ENCODE results near the gene CAV1. TPM values are rescaled to one million over a fixed set of nuclear protein-coding genes. Genes with fewer than 3 reads are reported as not detected.

The CAV1 gene
- total RNA-seq, 2 experiments from 2014 or later = 0.87 TPM; not detected in 1

DNA sequence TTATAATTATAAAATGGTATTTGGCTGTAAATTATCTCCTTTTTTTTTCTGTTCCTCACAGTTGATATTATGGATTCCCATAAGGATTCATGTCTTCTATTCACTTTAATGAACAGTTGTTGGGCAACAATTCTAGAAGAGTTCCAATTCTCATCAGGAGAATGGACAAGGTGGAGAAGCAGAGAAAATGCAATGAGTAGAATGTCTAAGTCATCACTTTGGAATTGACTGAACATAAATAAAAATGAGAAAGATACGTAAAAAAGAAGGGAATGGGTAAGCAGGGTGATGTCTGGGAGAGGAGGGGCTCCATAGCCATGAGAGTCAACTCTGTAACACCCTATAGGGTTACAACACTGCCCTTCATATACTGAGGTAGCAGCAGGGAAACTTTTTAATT is 27.1 kb upstream of the CAV1 start:
- Mint-ChIP-seq H3K27ac (no peak overlapping the region), H3K36me3 (peaks cover 2% of the 10 kb centered on the region), H3K27me3 (peaks cover 56% of the 10 kb centered on the region), H3K9me3 (ENCODE audit: low read depth) (no peaks in the 10 kb centered on the region), H3K4me3 (no peak overlapping the region), H3K4me1 (peaks cover 10% of the 10 kb centered on the region)
- no peak for DNase-seq
- ATAC-seq = no peak
- CTCF ChIA-PET = interaction anchor here (1.3 kb wide), 1 partner anchor 239 kb away, joined by 3 read pairs; no protein-coding TSS in a partner anchor

DNA sequence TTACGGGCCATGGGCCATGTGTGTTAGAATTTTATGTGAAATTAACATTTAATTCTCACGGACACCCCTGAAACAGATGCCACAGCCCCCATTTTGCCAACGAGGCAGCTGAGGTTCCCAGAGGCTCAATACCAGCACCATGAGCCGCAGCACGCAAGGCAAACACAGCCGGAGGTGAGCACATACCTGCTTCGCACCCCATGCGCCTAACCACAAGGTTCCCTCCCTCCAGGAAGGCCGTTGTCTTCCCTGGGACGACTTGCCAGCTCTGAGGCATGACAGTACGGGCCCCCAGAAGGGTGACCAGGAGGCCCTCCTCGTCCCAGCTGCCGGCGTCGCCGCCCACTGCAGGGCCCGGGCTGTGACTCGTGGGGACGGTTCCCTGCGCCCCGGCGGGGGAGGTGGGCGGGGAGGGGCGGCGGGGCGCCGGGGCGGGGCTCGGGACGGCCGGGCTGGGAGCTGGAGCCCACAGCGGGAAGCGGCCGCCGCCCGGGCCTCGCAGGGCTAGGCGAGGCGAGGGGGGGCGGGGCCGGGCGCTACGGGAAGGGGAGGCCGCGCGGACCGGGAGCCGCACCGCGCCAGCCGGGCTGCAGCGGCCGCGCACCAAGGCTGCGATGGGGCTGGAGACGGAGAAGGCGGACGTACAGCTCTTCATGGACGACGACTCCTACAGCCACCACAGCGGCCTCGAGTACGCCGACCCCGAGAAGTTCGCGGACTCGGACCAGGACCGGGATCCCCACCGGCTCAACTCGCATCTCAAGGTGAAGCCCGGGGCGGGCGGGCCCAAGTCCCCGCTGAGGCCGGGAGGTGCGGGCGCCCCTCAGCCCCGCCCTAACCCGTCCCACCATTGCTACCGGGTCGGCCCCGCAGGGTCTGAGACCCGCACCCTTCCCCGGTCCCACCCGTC is 25.4 kb upstream of the CAV1 start, which contains the start of gene CAV2:
TSS of gene CAV2 (plus strand) at position 571 of the 910 bp plus-strand sequence. CDS start at position 615, 44 bp downstream.
- CTCF ChIA-PET = interaction anchor here (1.1 kb wide), 1 partner anchor 27 kb away, joined by 4 read pairs; no protein-coding TSS in a partner anchor
- peaks cover 10% of the 10 kb centered on the region for H3K4me1 Mint-ChIP-seq
- DNase-seq = no peak

DNA sequence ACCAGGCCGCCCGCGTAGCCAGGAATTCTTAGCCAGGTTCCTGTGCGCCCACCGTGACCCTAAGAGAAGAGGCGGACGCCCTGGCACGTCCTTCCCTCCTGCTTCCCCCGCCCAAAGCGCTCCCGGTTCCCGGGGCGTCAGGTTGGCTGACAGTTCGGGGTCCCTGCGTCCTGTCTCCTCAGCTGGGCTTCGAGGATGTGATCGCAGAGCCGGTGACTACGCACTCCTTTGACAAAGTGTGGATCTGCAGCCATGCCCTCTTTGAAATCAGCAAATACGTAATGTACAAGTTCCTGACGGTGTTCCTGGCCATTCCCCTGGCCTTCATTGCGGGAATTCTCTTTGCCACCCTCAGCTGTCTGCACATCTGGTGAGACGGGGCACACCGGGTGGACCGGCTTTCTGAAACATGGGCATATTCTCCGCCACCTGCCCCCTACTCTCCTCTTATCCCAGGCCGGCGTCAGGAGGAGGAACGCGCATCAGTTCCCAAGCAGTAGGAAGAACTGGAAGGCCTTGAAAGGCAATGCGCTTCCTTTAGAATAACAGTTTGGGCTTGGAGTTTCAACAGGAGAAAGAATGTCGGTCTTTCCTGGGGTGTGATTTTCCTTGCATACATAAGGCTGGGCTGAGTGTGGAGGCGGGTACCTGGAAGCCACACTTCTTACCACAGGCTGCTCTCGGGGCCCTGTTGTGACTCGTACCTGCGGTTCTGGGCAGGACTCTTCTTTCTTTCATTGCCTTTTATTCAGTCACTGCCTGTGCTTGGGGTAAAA is 24.6 kb upstream of the CAV1 start:
- H3K9me3 Mint-ChIP-seq (ENCODE audit: low read depth) = no peaks in the 10 kb centered on the region
- CTCF ChIA-PET = no interaction called here
- peak overlapping the region; percentile 47 for H3K4me3 Mint-ChIP-seq
- H3K36me3 Mint-ChIP-seq = peaks cover 2% of the 10 kb centered on the region
- no peak overlapping the region for H3K27ac Mint-ChIP-seq
- peak; percentile 79 for ATAC-seq
- H3K27me3 Mint-ChIP-seq = peaks cover 61% of the 10 kb centered on the region
- H3K4me1 Mint-ChIP-seq = peaks cover 10% of the 10 kb centered on the region
- peak; percentile 72 for DNase-seq

More for the DNA sequence above, 25.4 kb upstream of the CAV1 start, which contains the start of gene CAV2:
- peak; percentile 67 for ATAC-seq
- peaks cover 57% of the 10 kb centered on the region for H3K27me3 Mint-ChIP-seq
- peak within 1 kb of the TSS; percentile 47 for H3K4me3 Mint-ChIP-seq
- H3K27ac Mint-ChIP-seq = no peak within 1 kb of the TSS
- H3K9me3 Mint-ChIP-seq (ENCODE audit: low read depth) = no peaks in the 10 kb centered on the region
- peaks cover 2% of the 10 kb centered on the region for H3K36me3 Mint-ChIP-seq

DNA sequence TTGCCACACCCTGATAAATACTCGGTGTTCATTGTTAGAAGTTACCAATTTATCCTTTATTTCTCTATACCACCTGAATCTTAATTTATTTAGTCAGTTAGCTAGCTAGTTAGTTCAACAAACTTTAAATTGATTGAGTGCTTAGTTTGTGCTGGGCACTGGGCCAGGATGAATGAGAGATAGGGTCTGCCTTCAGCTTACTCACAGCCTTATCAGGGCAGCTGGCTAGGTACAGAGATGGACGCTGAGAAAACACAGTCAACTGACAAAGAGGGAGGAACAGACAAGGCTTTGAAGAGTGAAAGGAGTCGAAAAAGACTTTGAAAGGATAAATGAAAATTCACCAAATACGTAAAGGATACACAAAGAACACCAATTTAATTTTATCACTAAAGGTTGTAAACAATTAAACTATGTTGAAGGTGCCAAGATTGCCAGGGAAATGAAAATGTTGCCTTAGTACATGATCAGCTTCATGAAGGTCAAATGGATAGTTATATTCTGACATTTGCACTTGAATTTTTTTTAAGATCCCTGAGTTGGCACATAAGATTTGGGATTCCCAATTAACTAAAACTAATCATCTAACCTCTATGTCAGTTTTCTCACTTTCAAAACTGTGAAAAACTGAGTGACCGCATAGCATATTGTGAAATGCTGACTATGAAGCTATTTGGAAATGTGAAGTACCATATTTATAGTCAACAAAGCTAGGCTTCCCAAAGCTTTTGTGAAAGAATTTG is 23.2 kb upstream of the CAV1 start:
- peaks cover 65% of the 10 kb centered on the region for H3K27me3 Mint-ChIP-seq
- CTCF ChIA-PET = interaction anchor here (1.0 to 1.5 kb wide), 3 partner anchors 24 to 160 kb away, joined by 3 to 7 read pairs (median 3); no protein-coding TSS in a partner anchor
- peaks cover 2% of the 10 kb centered on the region for H3K36me3 Mint-ChIP-seq
- no peak overlapping the region for H3K27ac Mint-ChIP-seq
- ATAC-seq (no peak), DNase-seq (no peak)
- H3K4me3 Mint-ChIP-seq = no peak overlapping the region
- no peaks in the 10 kb centered on the region for H3K9me3 Mint-ChIP-seq (ENCODE audit: low read depth)
- peaks cover 10% of the 10 kb centered on the region for H3K4me1 Mint-ChIP-seq

DNA sequence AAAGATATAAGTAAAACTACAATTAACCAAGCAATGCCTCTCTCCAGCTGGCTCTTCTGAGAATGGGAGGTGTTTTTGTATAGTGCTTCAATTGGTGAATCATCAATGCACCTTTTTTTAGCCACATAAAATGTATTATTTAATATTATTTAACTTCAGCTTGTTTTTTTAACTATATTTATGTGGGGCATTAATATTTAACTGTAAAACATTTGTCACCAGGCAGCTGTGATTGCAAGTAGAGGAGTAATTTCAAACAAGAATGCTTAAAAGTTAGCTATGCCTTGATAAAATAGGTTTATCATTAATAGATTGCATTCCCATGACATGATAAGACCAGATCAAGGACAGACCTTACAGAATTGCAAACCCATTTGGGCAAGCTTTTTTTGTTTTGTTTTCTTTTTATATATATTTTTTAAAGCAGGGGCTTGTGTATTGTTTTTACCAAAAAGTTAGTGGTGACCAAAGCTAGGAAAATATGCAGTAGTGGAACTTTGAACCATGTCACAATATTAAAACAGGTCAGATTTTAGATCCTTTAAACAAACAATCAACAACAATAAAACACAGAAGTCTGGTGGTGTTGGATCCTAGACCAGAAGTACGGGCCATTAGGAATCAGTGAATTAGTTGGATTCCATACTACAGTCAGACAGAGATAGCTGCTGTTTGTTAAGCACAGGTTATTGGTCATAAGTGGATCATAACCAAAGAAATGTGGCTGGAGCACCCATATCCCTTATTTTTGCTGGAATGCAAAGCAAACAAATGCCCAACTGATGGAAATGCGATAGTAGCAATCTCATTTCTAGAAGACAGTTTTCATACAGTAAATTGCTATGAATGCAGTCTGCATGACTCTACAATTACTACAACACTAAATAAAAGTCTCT is 22.4 kb upstream of the CAV1 start:
- DNase-seq = no peak
- Mint-ChIP-seq H3K4me1 (peaks cover 10% of the 10 kb centered on the region), H3K27me3 (peaks cover 59% of the 10 kb centered on the region), H3K36me3 (peaks cover 2% of the 10 kb centered on the region), H3K27ac (no peak overlapping the region), H3K4me3 (no peak overlapping the region), H3K9me3 (ENCODE audit: low read depth) (no peaks in the 10 kb centered on the region)
- CTCF ChIA-PET = interaction anchor here (1.0 to 1.5 kb wide), 3 partner anchors 23 to 161 kb away, joined by 3 to 7 read pairs (median 3); no protein-coding TSS in a partner anchor
- ATAC-seq = no peak

DNA sequence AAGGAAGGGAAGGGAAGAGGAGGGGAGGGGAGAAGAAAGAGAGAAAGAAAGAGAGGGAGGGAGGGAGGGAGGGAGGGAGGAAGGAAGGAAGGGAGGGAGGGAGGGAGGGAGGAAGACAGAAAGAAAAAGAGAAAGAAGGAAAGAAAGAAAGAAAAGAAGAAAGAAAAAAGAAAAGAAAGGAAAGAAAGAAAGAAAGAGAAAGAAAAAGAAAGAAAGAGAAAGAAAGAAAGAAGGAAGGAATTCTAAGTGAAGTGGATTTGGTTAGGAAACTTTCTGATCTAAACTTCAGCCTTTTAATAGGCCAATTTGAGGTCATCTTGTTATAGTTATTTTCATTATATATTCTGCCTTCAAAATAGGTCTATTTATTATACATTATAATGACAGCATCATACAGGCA is 21.0 kb upstream of the CAV1 start:
- ATAC-seq (no peak), DNase-seq (no peak)
- peaks cover 2% of the 10 kb centered on the region for H3K36me3 Mint-ChIP-seq
- no peaks in the 10 kb centered on the region for H3K9me3 Mint-ChIP-seq (ENCODE audit: low read depth)
- no peak overlapping the region for H3K4me3 Mint-ChIP-seq
- H3K4me1 Mint-ChIP-seq = peaks cover 10% of the 10 kb centered on the region
- CTCF ChIA-PET = no interaction called here
- no peak overlapping the region for H3K27ac Mint-ChIP-seq
- H3K27me3 Mint-ChIP-seq = peaks cover 47% of the 10 kb centered on the region

DNA sequence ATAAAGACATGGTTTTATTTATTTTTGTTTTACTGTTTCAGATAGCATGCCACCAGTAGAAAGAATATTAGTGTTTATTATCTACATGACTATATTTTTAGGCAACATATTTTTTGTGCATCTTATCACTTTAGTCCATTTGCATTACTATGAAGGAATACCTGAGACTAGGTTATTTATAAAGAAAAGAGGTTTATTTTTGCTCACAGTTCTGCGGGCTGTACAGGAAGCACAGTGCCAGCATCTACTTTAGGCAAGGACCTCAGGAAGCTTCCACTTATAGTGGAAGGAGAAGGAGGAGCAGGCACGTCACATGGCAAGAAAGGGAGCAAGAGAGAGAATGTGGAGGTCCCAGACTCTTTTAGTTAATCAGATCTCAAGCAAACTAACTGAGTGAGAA is 19.6 kb upstream of the CAV1 start:
- H3K27me3 Mint-ChIP-seq = peaks cover 48% of the 10 kb centered on the region
- CTCF ChIA-PET = interaction anchor here (1.2 kb wide), 1 partner anchor 21 kb away, joined by 4 read pairs; no protein-coding TSS in a partner anchor
- peaks cover 7% of the 10 kb centered on the region for H3K4me1 Mint-ChIP-seq
- H3K9me3 Mint-ChIP-seq (ENCODE audit: low read depth) = no peaks in the 10 kb centered on the region
- no peak overlapping the region for H3K27ac Mint-ChIP-seq
- H3K36me3 Mint-ChIP-seq = peaks cover 2% of the 10 kb centered on the region
- DNase-seq (no peak), ATAC-seq (no peak)
- no peak overlapping the region for H3K4me3 Mint-ChIP-seq

DNA sequence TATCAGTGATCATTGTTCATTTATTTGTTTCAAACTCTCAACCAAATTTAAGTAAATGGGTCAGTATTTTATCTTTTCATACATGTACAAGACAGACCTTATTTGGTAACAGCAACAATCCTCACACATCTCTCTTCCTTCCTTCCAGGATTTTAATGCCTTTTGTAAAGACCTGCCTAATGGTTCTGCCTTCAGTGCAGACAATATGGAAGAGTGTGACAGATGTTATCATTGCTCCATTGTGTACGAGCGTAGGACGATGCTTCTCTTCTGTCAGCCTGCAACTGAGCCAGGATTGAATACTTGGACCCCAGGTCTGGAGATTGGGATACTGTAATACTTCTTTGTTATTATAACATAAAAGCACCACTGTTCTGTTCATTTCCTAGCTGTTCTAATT is 19.0 kb upstream of the CAV1 start:
- ATAC-seq = no peak
- peaks cover 43% of the 10 kb centered on the region for H3K27me3 Mint-ChIP-seq
- H3K36me3 Mint-ChIP-seq = no peaks in the 10 kb centered on the region
- H3K4me1 Mint-ChIP-seq = peaks cover 1% of the 10 kb centered on the region
- CTCF ChIA-PET = no interaction called here
- no peak for DNase-seq
- H3K9me3 Mint-ChIP-seq (ENCODE audit: low read depth) = no peaks in the 10 kb centered on the region
- H3K27ac Mint-ChIP-seq = no peak overlapping the region
- H3K4me3 Mint-ChIP-seq = no peak overlapping the region

DNA sequence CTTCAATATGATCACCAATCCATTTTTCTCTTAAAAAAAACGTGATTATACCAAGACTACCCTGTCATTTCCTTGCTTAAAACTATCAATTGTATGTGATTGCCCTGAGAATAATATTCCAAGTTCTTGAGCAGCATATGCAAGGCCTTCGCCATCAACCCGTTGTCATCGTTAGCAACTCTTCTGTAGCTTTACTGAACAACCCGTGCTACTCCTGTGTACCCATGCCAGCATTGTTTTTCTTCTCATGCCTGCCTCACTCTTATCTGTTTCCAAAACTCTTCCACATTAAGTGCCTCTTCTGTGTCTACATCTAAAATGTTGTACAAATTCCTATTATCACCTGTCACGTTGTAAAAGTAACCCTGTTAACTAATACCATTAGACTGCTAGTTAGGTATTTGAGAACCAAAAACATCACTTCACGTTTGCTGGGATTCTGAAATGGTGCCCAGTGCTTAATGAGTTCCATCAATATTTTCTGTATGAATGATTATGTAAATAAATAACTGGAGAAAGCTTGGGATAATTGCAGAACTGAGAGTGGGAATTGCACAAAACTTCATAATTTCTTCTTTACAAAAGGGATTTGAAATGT is 14.8 kb upstream of the CAV1 start:
- Mint-ChIP-seq H3K4me3 (no peak overlapping the region), H3K27ac (no peak overlapping the region), H3K36me3 (no peaks in the 10 kb centered on the region), H3K9me3 (ENCODE audit: low read depth) (no peaks in the 10 kb centered on the region), H3K27me3 (peaks cover 30% of the 10 kb centered on the region), H3K4me1 (peaks cover 19% of the 10 kb centered on the region)
- DNase-seq (no peak), ATAC-seq (no peak)
- CTCF ChIA-PET = interaction anchor here (3.4 kb wide), 1 partner anchor 16 kb away, joined by 25 read pairs; the partner anchor contains the start of gene CAV1

DNA sequence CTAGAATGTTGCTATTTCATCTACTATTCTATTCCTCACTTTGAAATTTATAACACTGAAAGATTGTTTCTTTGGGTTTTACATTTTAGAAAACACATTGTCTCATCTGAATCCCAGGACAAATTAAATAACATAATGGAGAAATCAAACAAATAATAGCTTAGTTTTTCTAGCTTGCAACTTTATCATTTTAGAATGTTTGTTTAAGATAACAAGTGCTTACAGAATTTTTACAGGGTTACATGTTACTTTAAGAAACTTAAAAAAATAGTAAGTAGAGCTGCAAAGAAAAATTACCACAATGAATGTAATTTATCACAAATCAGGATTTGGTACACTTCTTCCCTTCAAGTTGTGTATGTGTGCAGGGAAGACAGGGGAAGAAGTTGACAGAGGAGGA is 14.0 kb upstream of the CAV1 start:
- no peak for DNase-seq
- Mint-ChIP-seq H3K27ac (peak overlapping the region; percentile 45), H3K4me3 (no peak overlapping the region), H3K4me1 (peaks cover 19% of the 10 kb centered on the region), H3K27me3 (peaks cover 30% of the 10 kb centered on the region), H3K36me3 (no peaks in the 10 kb centered on the region), H3K9me3 (ENCODE audit: low read depth) (no peaks in the 10 kb centered on the region)
- CTCF ChIA-PET = interaction anchor here (0.5 to 3.4 kb wide), 2 partner anchors 15 to 1583 kb away, joined by 3 to 25 read pairs; partner anchors contain the start of gene CAV1
- ATAC-seq = no peak

DNA sequence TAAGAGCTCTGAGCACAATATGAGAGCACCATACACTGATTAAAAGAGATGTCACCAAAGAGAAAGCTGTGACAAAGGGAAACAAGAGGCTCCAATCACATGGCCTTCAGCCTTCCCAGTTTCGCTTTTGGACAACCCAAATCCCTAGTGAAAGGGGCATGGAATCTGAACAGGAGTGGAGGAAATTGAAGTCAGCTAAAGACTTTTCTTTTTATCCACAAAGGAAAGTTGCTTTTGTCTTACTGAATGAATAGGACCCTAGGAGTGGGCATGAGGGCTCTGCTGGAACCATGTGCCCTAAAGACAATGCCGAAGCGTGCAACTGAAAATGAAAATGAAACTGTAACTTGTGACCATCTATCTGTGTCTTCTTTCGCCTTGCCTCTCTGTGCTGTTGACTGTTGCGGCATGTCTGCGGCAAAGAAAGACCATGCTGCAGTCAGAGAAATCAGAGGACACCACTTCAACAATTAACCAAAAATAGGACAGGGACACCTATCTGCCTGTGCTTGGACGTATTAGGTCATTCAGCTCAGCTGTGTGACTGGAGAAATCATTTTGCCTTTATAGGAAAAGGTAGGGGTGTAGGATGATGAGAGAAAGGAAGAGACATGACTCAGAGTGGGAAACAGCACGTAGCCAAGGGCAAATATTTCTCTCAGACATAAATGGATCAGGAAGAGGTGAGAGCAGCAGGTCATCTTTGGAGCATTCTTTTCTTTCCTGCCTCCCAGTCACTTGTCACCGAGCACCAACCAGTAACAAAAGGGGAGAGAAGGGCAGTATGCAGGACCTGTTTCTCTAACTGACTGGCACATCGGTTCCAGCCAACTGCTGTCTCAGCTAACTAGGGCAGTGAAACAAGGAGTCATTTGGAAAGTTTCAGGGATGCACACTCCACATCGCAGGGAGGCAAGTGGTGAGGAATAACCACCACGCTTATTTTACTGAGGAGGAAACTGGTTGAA is 13.0 kb upstream of the CAV1 start:
- Mint-ChIP-seq H3K4me3 (peak overlapping the region; percentile 85), H3K27me3 (peaks cover 28% of the 10 kb centered on the region), H3K27ac (peak overlapping the region; percentile 84), H3K4me1 (peaks cover 19% of the 10 kb centered on the region), H3K36me3 (no peaks in the 10 kb centered on the region), H3K9me3 (ENCODE audit: low read depth) (no peaks in the 10 kb centered on the region)
- CTCF ChIA-PET = interaction anchor here (0.5 to 3.4 kb wide), 3 partner anchors 14 to 1584 kb away, joined by 3 to 25 read pairs (median 3); partner anchors contain the start of gene CAV1
- ATAC-seq = peak; percentile 98
- DNase-seq = peak; percentile 72
